ENCODE data around the gene NKX1-1.

DNA sequence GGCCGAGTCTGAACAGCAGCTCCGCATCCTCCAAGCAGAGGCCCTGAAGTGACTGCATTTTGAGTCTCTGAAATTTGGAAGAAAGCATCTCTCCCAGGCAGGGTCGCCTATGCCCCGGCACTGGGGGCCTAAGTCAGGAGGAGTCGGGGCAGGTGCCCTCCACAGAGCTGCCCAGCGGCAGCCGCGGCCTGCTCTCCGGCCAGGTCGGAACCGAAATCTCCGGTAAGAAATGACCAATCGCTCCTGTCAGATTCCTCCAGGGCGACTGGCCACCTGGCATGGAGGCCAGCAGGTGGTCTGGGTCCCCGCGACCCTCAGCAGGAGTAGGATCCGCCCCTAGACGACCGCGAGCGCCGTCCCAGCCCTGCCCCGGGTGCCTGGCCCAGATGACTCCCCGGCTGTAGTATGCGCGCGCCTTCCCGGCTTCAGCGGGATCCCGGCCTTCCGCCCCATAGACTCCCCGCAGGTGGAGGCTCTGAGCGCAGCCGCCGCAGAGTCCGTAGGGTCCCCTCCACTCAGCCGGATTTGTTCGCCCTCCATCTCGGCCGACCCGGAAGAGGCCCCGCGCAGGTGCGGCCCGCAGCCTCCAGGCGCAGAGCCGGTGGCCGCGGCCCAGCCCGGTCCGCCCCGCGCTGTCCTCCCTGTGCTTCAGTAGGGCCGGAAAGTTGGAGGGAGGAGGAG lies 1.5 kb downstream of the NKX1-1 start:
- TF ChIP-seq, protein P1, sequence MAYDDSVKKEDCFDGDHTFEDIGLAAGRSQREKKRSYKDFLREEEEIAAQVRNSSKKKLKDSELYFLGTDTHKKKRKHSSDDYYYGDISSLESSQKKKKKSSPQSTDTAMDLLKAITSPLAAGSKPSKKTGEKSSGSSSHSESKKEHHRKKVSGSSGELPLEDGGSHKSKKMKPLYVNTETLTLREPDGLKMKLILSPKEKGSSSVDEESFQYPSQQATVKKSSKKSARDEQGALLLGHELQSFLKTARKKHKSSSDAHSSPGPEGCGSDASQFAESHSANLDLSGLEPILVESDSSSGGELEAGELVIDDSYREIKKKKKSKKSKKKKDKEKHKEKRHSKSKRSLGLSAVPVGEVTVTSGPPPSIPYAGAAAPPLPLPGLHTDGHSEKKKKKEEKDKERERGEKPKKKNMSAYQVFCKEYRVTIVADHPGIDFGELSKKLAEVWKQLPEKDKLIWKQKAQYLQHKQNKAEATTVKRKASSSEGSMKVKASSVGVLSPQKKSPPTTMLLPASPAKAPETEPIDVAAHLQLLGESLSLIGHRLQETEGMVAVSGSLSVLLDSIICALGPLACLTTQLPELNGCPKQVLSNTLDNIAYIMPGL (CRISPR knock-in tag; IDR thresholded peaks at IDR 0.05) = no peak
- no peak for TF ChIP-seq KDM1A (IDR thresholded peaks at IDR 0.05)
- TF ChIP-seq POLR2A (conservative IDR thresholded peaks at IDR 0.05) = no peak
- no peak for TF ChIP-seq TCF7L2 (IDR thresholded peaks at IDR 0.05; ENCODE audit: low read depth, low read length)
- no peak for TF ChIP-seq ZNF184 (CRISPR knock-in tag; IDR thresholded peaks at IDR 0.05)

Measured in K562 (cell line).